ENCODE data around the gene HAUS3. TPM values are rescaled to one million over a fixed set of nuclear protein-coding genes. Genes with fewer than 3 reads are reported as not detected.

Gene HAUS3
- total and polyA plus RNA-seq, 2 of the 8 experiments (the other 6 are each of a cell fraction or from before 2014, with no cell fraction given): 3.2 to 14.8 TPM

GRCh38 chr4:2249526-2250356, 7.8 kb upstream of the HAUS3 start (continued):
- TF ChIP-seq CHD7 (IDR thresholded peaks at IDR 0.05; ENCODE audit: insufficient replicate concordance, low read length) (no peak), CHD2 (IDR thresholded peaks at IDR 0.05; ENCODE audit: low read length) (no peak), YY1 (IDR thresholded peaks at IDR 0.05; ENCODE audit: low read depth, low read length) (no peak), PHF8 (conservative IDR thresholded peaks at IDR 0.05; ENCODE audit: low read depth, low read length) (no peak), CHD1 (IDR thresholded peaks at IDR 0.05; ENCODE audit: low read depth, low read length) (no peak), MAX (IDR thresholded peaks at IDR 0.05) (no peak), CEBPB (IDR thresholded peaks at IDR 0.05; ENCODE audit: low read depth, low read length) (no peak), JUN (IDR thresholded peaks at IDR 0.05; ENCODE audit: low read depth, low read length) (no peak), TBP (IDR thresholded peaks at IDR 0.05; ENCODE audit: low read depth, low read length) (no peak)
